GM20000 (cell line): ENCODE data around the gene WDR88.
"Not testable (repeated sequence)": the region's sequence is repeated elsewhere in the genome, so short reads cannot be mapped to it uniquely, and the experiment has no call there.

ENCODE experiments used
- DNase-seq: peaks from one replicate; pipeline ENCODE4 v3.0.0; 2012; ENCODE audit warnings: low spot score
- TF ChIP-seq, protein P1 (sequence below): IDR thresholded peaks from 2 replicates; pipeline ENCODE4 v1.5.1; 2012; ENCODE audit warnings: mild to moderate bottlenecking, control low read depth; ENCODE audit errors: extremely low read depth, missing control alignments

Gene WDR88

DNA sequence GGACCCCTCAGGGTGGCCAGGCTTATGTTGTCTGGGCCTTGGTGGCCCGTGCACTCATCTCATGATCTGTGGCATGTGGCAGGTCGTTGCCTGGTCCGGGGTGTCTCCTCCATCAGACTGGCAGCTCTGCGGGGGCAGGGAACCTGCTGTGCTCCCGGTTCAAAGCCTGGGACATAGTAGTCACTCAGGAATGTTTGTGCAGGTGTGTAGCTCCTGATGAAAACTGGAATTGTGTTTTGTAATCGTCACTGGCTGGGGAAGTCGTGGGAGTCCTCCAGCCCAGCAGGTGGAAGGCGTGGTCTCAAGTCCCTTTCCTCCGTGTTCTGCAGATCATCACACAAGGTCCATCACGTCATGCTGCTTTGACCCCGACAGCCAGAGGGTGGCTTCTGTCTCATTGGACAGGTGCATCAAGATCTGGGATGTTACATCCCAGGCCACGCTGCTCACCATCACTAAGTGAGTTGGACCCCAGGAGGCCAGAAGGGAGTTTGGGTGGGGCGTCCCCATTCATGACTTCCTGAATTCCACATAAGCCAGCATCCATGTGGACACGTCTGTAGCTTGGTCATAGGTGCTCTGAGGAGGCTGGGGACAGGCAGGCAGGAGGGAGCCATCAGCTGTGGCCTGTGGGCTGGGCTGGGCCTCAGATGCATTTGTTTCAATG, 19.1 kb downstream of the WDR88 start:
- TF ChIP-seq, protein P1, sequence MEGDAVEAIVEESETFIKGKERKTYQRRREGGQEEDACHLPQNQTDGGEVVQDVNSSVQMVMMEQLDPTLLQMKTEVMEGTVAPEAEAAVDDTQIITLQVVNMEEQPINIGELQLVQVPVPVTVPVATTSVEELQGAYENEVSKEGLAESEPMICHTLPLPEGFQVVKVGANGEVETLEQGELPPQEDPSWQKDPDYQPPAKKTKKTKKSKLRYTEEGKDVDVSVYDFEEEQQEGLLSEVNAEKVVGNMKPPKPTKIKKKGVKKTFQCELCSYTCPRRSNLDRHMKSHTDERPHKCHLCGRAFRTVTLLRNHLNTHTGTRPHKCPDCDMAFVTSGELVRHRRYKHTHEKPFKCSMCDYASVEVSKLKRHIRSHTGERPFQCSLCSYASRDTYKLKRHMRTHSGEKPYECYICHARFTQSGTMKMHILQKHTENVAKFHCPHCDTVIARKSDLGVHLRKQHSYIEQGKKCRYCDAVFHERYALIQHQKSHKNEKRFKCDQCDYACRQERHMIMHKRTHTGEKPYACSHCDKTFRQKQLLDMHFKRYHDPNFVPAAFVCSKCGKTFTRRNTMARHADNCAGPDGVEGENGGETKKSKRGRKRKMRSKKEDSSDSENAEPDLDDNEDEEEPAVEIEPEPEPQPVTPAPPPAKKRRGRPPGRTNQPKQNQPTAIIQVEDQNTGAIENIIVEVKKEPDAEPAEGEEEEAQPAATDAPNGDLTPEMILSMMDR: no peak
- DNase-seq: no peak

DNA sequence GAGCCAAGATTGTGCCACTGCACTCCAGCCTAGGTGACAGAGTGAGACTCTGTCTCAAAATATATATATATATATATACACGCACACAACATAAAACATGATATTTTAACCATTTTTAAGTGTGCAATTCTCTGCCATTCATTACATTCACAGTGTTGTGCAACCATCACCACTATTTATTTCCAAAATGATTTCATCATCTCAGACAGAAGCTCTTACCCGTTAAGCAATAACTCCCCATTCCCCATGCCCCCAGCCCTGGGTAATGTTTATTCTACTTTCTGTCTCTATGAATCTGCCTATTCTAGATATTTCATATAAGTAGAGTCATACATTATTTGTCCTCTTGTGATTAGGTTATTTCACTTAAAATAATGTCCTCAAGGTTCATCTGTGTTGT, 20.3 kb downstream of the WDR88 start:
- TF ChIP-seq, protein P1: no peak
- DNase-seq: no peak

GRCh38 chr19:33152625-33153024, 20.7 kb downstream of the WDR88 start:
- DNase-seq: not testable (repeated sequence)

DNA sequence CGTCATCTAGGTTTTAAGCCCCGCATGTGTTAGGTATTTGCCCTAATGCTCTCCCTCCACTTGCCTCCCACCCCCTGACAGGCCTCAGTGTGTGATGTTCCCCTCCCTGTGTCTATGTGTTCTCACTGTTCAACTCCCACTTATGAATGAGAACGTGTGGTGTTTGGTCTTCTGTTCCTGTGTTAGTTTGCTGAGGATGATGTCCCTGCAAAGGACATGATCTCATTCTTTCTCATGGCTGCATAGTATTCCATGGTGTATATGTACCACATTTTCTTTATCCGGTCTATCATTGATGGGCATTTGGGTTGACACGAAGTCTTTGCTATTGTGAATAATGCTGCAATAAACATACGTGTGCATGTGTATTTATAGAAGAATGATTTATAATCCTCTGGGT, 22.4 kb downstream of the WDR88 start:
- not testable (repeated sequence) for DNase-seq

DNA sequence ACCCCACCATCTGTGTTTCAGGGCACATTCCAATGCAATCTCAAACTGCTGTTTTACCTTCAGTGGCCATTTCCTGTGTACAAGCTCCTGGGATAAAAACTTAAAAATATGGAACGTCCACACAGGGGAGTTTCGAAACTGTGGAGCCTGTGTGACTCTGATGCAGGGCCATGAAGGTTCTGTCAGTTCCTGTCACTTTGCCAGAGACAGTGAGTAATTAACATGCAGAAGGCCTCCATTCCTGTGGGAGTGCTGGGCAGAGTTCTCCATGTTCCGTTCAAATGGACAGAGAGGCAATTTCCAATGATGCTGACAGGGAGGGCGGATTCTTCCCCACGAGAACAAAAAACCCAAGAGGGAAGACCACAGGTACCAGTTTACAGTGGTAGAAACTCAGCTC, 24.4 kb downstream of the WDR88 start:
- no peak for DNase-seq
- TF ChIP-seq, protein P1: no peak

GRCh38 chr19:33157906-33158305, 26.0 kb downstream of the WDR88 start:
- DNase-seq: no peak
- TF ChIP-seq, protein P1: no peak

- TF ChIP-seq, protein P1: no peak
- DNase-seq: no peak
These were observed 26.5 kb downstream of the WDR88 start for GRCh38 chr19:33158365-33158764.

DNA sequence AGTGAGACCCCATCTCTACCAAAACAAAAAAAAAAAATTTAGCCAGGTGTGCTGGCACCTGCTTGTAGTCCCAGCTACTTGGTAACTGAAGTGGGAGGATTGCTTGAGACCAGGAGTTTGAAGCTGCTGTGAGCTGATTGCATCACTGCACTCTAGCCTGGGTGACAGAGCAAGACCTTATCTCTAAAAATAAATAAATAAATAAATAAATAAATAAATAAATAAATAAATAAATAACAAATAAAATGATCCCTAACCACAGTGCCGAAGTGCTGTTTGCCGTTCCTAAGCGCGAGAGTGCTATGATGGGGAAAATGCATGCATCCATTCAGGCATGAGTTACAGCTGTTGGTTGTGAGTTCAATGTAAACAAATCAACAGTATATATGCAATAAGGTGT, 27.2 kb downstream of the WDR88 start:
- TF ChIP-seq, protein P1: no peak
- no peak for DNase-seq
